CD4-positive, alpha-beta T cell treated with Interleukin-4 for 4 hours (primary cell): ENCODE results near the gene GATA6.
"Not testable (repeated sequence)": the region's sequence is repeated elsewhere in the genome, so short reads cannot be mapped to it uniquely, and the experiment has no call there.

Experiments
- DNase-seq: peaks from one replicate; pipeline ENCODE4 v3.0.0-alpha.2; 2020

Gene GATA6

DNA sequence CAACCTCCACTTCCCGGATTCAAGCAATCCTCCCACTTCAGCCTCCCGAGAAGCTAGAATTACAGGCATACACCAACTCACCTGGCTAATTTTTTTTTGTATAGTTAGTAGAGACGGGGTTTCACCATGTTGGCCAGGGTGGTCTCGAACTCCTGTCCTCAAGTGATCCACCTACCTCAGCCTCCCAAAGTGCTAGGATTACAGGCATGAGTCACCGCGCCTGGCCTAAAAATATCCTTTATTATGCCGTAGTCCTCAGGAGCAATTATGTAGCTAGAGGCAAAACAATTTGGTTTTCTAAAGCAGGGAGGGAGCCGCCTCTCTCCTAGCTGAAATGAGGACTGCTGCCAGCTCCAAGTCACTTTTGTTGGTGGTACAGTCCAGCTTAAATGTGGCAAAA lies 15.2 kb downstream of the GATA6 start:
- not testable (repeated sequence) for DNase-seq

DNA sequence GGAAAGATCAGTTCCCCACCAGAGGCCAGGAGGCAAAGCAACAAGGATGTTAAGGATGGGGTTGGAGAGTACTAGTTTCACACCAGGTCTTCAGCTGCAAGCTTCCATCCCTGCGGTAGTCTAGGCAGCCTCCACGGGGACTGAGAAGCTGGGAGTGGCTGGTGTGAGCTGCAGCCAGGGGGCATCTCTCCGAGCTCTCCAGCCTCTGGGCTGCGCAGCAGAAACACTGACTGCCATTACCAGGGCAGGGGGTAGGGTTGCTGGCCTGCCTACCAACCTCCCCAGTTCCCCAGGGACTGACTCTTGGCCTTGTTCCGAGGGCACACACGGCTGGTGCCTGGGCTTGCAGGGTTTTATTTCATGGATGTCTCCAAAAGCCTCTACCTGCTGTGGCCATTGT lies 15.9 kb downstream of the GATA6 start:
- DNase-seq = no peak

DNA sequence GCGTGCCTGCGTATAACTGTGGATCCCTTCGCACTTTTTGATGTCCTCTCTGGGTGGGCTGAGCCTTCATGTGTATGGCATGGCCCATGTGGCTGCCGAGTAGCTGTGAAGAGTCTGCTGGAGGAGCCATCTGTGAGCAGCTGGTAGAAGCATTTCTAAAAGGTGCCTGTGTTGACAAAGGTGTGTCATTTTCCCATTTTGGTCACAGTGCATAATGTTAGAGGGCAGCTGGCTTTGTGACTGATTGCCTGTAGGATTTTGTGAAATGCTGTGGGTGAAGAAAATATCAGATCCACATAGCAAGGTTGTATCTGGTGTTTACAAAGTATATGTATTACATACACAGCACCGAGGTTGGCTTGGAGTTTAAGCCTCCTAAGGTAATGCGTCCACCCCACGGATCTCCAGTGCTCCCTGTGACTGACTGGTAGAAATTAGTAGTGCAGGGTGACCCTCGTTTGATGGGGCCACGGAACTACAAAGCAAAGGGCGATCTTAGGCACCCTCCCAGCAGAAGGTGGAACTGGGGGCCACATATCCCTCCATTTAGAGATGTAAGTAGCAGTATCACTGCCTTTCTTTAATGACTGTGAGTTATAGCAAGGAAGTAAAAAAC lies 16.5 kb downstream of the GATA6 start:
- DNase-seq = no peak

DNA sequence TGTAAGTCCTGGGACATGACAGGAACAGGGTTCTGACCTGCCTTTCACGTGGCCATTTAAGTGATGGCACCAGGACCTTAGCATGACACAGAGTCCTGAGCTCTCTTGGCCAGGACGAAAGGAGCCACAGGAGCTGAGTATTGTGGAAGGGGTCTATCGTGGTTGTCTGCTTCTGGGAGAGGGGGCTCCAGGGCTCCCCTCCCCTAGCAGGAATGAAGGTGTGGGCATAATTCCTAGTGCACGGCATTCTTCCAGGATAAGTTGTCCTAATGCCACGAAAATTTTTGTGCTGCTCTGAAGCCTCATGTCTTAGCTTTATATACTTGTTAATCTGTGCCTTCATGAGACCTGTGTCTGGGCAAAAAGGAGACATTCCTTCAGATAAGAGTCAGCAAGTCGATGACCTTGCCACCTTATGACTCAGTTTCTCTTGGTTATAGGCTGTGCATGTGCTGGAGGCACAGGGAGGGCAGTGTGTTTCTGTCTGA lies 17.1 kb downstream of the GATA6 start:
- no peak for DNase-seq

DNA sequence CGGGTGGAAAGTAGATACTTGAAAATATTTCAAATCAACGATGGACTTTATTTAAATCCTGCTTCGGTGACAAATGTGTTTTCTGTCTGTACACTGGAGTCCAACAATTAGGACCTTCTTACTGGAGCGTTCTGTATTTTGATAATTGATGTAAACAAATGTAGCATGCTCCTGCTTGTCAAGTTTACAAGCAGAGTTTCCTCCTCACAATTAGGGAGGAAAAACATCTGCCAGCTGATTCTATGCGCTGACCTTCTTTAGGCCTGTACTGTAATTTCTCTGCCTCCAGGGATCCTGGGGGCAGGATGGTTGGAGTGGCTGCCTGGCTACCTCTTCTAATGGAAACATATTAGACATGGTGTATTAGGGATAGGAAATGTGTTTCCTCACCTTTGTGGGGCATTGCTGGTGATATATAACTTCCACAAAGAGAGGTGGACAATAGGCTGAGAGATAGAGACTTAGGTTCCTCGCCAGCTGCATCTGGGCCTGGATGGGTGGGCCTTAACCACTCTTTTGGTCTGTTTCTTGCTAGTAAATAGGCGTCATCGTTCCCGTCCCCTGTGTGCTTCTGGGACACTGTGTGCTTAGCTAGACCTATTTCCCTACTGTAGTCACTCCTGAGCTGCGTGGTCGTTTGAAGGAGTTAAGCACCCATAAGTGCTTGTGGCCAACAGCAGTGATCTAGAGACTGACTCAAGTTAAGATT lies 19.3 kb downstream of the GATA6 start:
- DNase-seq = no peak

DNA sequence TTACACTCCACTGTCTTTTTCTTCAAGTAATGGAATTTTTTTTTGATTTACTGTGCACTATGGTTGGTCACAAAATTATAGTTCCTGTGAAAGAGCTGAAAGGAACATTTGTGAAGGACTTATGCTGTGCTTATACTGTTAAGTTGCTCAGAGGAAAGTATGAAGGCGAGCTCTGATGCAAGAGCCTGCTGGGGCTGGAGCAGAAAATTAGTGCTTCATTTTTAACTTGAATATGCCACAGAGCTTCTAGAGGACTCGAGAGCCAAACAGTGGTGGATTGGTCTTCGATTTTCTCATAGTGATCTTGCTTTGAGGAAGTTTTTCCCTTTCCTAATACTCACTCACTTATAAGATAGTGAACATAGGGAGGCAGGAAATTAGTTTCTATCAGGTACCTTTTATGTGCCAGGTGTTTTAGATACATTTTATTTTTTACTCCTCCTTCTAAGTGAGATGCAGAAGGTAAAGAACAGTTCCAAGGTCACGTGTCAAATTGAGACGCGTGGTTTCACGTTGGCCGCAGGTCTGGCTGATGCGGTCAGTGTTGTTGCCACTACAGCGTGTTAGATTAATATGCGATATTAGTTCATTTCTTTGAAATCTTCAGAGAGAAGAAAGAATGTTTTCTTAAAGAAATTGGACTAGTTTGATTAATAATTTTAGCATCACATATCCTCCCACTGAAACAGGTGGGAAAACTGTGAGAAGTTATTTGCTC lies 20.2 kb downstream of the GATA6 start:
- DNase-seq = no peak

DNA sequence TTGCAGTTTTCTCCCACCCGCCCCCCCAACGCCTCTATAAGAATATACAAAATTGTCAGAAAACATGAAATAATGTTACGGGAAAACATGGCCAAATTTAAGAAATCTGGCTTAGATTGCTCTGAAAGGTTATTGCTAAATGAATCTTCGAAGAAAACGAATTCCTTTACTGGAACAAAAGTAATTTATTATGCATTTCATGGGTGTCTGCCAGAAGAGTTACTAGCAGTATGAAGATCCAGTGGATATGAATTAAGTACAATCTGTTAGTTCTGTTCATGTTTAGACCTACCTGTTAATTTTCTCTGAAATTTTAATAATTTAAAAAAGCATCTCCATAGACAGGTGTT lies 21.9 kb downstream of the GATA6 start:
- no peak for DNase-seq

DNA sequence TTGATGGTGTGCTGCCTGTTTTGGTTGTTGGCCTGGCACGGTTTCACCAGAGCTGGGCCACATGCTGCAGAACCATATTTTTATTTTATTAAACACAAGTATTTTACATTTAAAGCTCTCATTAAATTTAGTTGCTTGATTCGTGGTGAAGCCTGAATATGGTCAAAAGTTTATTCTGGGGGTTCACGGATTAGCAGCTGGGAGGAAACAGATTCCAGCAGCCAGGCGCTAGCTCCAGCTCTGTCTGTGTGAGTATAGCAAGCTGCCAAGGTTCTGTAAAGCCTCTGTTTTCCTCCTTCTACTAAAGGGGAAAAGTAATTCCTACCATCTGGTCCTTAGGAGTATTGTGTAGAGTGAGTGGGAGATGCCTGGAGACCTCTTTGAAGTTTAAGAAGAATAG lies 22.5 kb downstream of the GATA6 start:
- no peak for DNase-seq

DNA sequence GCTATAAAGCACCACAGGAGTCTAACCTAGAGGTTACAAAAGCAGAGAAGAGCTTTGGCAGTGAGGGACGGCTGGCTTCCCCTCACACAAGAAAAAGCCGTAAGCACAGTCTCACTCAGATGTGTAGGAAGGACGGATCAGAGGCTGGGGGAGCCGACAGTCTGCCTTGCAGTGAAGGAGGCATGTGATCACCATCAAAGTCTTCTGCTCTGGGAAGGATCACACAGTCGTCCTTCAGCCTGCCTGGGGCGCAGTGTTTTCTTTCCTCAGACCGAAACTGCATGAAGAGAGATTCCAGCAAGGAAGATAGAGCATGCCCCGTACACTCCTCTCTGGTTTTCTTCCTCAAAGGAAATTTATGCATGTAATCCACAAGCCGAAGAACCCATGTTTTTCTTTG lies 24.1 kb downstream of the GATA6 start:
- no peak for DNase-seq

DNA sequence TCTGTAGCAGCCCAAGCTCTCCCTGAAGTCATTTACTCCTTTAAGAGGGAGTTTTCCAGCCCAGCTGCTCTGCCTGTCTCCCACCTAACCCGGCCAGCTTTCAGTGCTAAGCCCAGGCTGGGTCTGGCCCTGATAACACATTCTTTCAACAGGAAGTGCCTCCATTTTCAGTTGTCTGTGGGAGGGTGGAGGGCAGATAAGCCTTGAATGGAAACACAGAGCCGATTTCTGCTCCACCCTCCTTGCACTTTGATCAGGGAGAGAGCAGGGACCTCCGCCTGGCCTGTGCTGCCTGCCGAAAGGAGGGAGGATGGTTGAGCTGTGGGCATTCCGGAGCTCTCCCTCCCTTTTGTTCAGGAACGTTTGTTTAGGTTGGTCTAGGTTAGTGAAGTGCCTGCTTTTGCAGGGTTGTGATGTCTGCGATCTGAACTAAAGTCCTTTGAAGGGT lies 24.8 kb downstream of the GATA6 start:
- no peak for DNase-seq

DNA sequence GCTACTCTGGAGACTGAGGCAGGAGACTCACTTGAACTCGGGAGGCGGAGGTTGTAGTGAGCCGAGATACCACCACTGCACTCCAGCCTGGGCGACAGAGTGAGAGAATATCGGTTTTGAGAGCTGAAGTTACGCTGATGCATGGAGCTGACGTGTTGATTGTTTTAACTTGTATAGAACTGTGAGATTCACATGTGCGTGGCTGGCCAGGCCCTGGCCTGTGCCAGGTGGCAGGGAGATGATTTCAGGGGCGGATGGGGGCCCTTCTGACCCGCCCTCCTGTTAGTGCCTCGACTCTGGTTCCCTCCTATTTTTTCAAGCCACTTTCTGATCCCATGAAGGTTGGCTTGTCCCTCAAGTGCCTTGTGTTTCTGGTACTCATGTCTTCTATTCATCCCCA lies 25.7 kb downstream of the GATA6 start:
- DNase-seq = no peak

DNA sequence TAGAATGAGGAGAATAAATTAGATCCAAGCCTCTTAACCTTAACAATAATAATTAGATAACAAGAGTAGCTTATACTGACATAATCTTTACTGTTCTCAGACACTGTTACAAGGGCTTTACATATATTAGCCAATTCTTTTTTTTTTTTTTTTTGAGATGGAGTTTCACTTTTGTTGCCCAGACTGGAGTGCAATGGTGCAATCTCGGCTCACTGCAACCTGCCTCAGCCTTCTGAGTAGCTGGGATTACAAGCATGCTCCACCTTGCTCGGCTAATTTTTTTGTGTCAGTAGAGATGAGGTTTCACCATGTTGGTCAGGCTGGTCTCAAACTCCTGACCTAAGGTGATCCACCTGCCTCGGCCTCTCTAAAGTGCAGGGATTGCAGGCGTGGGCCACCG lies 27.6 kb downstream of the GATA6 start:
- DNase-seq = not testable (repeated sequence)

DNA sequence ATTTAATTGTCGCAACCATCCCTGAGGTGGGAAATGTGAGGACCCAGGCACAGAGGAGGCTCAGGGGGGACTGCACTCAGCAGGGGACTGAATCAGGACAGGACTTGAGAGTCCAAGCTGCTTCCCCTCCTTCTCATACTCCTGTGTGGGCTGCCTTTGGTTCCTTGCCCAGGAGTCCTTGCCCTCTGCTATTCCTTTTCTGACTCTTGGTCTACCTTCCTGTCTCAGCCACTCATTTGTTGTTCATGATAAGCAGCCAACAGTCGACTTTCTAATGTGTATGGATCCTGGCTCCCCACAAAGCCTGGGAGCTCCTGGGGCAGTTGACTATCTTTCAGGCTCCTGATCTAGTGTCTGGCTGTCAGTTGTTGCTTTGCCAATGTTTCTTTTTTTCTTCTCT lies 28.3 kb downstream of the GATA6 start:
- no peak for DNase-seq

DNA sequence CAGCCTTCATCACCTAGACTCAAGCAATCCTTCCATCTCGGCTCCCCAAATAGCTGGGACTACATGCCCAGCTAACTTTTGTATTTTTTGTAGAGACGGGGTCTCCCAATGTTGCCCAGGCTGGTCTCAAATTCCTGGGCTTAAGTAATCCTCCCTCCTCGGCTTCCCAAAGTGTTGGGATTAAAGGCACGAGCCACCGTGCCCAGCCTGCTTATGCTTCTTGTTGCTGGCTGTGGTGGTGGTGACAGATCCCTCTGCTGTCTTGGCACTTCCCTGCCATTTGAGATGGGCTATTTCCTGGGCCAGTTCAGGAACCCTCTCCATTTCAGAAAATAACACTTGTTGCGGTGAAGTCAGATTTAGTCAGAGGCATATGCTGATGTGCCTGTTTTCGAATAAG lies 28.8 kb downstream of the GATA6 start:
- no peak for DNase-seq

DNA sequence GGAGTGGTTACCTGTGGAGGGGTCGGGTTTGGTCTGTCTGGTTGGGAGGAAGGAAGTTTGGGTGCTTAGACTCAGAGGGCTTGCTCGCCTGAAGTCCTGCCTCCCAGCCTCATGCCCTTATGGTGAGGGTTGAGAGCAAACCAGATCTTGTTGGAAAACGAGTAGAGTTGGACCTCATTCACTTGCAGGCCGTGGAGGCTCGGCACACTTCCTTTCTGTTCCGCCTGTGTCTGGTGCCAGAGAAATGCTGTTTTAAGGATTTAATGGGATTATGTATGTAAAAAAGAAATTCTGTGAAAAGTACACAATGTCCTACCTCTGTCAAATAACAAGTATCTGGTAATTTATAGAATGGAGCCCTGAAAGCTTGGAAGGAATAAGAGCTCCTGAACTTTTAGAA lies 29.6 kb downstream of the GATA6 start:
- DNase-seq = no peak

DNA sequence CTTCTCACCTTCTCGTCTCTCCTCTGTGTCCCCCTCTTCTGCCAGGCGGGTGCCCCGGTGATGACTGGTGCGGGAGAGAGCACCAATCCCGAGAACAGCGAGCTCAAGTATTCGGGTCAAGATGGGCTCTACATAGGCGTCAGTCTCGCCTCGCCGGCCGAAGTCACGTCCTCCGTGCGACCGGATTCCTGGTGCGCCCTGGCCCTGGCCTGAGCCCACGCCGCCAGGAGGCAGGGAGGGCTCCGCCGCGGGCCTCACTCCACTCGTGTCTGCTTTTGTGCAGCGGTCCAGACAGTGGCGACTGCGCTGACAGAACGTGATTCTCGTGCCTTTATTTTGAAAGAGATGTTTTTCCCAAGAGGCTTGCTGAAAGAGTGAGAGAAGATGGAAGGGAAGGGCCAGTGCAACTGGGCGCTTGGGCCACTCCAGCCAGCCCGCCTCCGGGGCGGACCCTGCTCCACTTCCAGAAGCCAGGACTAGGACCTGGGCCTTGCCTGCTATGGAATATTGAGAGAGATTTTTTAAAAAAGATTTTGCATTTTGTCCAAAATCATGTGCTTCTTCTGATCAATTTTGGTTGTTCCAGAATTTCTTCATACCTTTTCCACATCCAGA lies 31.3 kb downstream of the GATA6 start:
- DNase-seq = no peak

DNA sequence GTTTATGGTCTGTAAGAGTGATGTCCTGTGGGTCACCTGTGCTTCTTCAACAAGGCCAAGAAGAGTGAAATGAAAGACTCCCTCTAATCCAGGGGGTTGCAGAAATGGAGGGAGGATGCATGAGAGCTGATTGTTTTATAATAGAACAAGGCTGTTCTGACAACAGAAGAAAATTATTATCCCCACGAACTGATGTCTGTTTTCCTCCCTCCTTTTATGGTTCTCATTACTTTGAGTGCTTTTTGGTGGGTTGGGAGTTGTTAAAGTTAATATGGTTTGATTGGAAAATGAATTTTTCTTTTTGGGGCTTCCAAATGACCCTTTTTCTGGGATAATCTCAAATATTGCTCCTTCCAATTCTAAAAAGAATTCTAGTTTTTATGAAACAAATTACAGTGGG lies 33.6 kb downstream of the GATA6 start:
- no peak for DNase-seq

DNA sequence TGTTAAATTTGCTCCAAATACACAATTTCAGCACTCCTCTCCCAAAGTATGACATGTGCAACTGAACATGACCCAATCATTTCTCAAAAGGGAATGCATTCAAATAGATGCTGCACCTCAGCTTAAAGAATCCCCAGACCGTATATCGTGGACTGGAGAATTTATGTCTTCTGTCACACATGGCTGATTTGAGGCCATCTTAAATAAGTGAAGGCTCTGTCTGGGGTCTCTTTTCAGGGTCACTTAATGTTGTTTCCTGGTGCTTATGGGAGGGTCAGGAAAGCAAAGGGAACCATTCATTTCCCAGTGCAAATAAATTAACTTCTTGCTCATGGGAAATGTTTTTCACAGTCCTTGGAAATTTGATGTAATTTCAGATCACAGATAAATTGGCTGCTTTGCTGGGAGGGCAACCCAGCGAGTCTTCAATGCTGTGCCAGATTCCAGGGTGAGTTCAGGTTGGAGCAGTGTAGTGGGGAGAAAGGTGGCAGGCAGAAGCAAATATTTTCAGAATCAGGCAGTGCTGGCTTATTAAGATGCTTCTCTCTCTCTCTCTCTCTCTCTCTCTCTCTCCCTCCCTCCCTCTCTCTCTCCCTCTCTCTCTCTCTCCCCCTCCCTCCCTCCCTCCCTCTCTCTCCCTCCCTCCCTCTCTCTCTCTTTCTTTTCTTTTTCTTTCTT lies 34.3 kb downstream of the GATA6 start:
- DNase-seq = no peak

DNA sequence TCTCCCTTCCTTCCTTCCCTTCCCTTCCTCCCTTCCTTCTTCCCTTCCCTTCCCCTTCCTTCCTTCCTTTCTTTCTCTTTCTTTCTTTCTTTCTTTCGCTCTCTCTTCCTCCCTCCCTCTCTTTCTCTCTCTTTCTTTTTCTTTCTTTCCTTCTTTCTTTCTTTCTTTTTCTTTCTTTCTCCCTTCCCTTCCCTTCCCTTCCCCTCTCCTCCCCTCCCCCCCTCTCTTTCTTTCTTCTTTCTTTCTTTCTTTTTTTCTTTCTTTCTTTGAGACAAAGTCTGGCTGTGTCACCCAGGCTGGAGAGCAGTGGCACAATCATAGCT lies 34.8 kb downstream of the GATA6 start:
- DNase-seq = no peak

DNA sequence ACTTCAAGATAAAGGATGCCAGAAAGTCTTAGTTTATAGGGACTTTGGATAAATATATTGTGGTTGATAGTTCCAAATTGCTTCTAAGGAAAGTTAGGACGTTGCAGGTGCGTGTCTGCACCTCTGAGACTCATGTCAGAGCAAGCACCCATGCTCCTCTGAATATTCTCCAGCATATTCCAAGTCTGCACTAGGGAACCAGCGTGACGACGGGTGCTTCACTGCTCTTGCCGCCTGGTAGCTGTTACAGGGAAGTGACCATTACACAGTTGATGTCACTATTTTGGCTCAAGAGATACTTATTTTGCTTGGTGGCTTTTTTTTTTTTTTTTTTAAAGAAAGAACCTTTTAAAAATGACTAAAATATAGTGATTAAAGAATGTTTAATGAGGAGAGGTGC lies 35.6 kb downstream of the GATA6 start:
- DNase-seq = no peak

DNA sequence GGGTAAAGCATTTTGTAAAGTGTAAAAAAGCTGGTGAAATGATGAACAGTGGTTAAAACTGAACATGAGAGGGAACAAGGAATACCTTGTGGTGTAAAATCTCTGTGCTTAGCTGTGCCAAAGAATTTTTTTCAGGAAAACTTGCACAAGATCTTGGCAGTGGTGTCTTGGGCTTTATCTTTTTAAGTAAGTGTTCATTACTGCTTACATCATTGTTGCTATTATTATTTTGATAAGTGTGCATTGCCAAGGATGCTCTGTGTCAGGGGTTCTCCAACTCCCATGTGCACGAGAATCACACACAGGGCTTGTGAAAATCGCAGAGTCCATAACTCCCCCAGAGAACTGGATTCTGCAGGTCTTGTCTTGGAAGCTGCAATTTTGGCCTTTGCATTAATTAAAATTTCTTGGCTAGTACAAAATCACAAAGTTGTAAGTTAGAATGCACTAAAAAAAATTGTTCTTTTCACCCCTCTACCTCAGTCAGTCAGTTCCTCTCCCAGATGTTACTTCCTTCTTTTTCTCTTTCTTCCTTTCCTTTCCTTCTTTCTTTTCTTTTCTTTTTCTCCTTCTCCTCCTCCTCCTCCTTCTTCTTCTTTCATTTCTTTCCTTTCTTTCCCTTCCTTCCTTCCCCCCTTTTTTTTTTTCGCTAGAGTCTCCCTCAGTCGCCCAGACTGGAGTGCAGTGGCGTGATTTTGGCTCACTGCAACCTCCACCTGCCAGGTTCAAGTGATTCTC lies 37.8 kb downstream of the GATA6 start:
- no peak for DNase-seq

DNA sequence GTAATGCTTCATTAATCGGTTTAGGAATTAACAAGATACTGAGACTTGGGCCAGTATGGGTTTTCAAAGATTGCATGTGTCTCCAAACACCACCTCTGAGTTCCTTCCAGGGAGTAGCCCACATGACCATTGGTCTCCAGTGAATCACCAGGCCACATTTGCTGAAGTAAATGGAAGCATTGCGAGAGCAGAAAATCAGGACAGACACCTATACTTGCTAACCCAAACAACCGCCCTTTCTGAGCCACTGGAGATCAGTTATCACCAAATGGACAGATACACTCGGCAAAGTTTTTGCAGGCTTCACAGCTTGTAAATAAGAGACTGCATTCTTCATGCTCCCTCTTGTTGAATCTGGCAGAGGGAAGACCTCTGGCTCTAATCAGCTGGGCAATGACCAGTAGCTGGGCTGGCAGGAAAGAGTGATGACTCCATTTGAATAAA lies 40.9 kb downstream of the GATA6 start:
- no peak for DNase-seq

DNA sequence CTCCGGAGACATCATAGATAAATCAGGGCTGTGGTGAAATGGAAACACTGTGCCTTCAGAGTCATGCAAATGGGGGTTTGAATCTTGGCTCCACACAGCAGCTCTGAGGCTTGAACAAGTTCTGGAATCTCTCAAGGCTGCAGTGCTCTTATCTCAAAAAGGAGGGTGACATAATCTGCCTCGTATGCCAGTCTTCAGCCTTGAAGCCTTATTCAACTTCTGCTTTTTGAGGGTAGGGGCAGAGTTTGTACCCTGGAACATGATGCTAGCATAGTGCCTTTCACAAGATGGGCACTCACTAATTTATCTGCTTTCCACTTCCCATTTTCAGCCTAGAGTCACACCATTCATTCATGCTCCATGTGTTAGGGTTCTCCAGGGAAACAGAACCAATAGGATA lies 42.3 kb downstream of the GATA6 start:
- no peak for DNase-seq
